ENCODE results near the gene DNMT3A. TPM values are rescaled to one million over a fixed set of nuclear protein-coding genes. Genes with fewer than 3 reads are reported as not detected.

The DNMT3A gene
- total RNA-seq, 1 donor from 2014 or later: 35.6 TPM

DNA sequence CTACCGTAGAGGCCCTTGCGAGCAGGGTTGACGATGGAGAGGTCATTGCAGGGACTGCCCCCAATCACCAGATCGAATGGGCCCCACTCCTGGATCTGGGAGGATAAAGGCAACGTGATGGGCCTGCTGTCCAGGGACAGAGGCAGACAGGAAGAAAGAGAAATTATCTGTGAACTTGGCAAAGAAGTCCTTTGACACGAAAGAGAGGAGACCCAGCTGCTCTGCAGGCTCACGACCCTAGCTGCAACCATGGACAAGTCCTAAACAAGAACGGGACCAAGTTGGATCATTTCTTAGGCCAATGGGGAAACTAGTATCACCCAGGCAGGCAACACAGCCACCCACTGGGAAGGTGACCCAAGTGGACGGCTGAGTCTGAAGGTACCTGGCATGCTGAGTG lies 101.1 kb downstream of the DNMT3A start:
- no peak overlapping the region for H3K4me3 ChIP-seq
- no peak for ATAC-seq
- no peak for DNase-seq
- no peak overlapping the region for H3K27ac ChIP-seq
- no peaks in the 10 kb centered on the region for H3K4me1 ChIP-seq
- no peaks in the 10 kb centered on the region for H3K9me3 ChIP-seq
- intact Hi-C loops (cut with DNase I): no loop called here
- H3K36me3 ChIP-seq: peaks cover 99% of the 10 kb centered on the region
- no peak for TF ChIP-seq CTCF (IDR thresholded peaks at IDR 0.05)
- no peaks in the 10 kb centered on the region for H3K27me3 ChIP-seq (ENCODE audit: low read depth)

DNA sequence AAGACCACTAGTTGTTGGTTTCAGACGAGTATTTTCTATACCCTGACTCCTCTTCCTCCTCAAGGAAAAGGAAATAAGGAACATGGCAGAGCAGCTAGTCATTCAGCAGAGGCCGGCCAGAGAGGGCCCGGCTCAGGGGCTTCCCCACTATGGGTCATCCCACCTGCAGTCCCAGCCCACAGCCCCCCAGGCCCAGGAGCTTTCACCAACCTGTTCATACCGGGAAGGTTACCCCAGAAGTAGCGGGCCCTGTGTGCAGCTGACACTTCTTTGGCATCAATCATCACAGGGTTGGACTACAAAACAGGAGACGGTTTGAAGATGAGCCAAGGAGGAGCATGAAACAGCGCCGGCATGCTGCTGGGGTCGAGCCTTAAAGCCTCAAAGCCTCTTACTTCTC lies 102.8 kb downstream of the DNMT3A start:
- no peak for TF ChIP-seq CTCF (IDR thresholded peaks at IDR 0.05)
- DNase-seq: no peak
- Histone ChIP-seq H3K27me3 (ENCODE audit: low read depth) (no peaks in the 10 kb centered on the region), H3K36me3 (peaks cover 99% of the 10 kb centered on the region), H3K9me3 (no peaks in the 10 kb centered on the region), H3K27ac (no peak overlapping the region), H3K4me3 (no peak overlapping the region), H3K4me1 (no peaks in the 10 kb centered on the region)
- no peak for ATAC-seq
- intact Hi-C loops (cut with DNase I): no loop called here

GRCh38 chr2:25237764-25238163 lies 104.0 kb downstream of the DNMT3A start:
- ATAC-seq (no peak), DNase-seq (no peak)
- Histone ChIP-seq H3K9me3 (no peaks in the 10 kb centered on the region), H3K27me3 (ENCODE audit: low read depth) (no peaks in the 10 kb centered on the region), H3K27ac (no peak overlapping the region), H3K4me1 (no peaks in the 10 kb centered on the region), H3K36me3 (peaks cover 99% of the 10 kb centered on the region), H3K4me3 (no peak overlapping the region)
- TF ChIP-seq CTCF (IDR thresholded peaks at IDR 0.05): no peak
- intact Hi-C loops (cut with DNase I): no loop called here

- Histone ChIP-seq H3K4me1 (no peaks in the 10 kb centered on the region), H3K27me3 (ENCODE audit: low read depth) (no peaks in the 10 kb centered on the region), H3K9me3 (no peaks in the 10 kb centered on the region), H3K36me3 (peaks cover 96% of the 10 kb centered on the region), H3K27ac (no peak overlapping the region), H3K4me3 (no peak overlapping the region)
- intact Hi-C loops (cut with DNase I): no loop called here
- ATAC-seq: no peak
- no peak for TF ChIP-seq CTCF (IDR thresholded peaks at IDR 0.05)
- no peak for DNase-seq
These were observed 105.0 kb downstream of the DNMT3A start for GRCh38 chr2:25236736-25237135.

DNA sequence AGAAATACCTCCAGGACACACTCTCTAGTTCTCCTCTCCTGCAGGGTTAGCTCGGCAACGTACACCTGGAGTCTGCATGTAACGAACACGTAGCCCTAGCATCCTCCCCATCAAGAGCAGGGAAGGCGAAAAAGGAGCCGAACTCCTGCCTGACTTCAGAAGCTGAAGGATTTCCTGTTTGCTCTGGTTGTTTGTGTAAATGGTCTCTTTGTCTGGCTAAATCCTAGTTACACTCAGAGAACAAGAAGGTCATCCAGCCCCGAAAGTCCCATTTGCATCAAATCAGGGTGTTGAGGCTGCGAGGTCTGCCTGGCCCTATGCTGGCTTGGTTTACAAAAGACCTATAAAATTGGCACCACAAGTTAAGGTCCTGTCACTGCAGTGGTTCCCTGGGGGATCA lies 107.0 kb downstream of the DNMT3A start:
- H3K27me3 ChIP-seq (ENCODE audit: low read depth): no peaks in the 10 kb centered on the region
- no peak for TF ChIP-seq CTCF (IDR thresholded peaks at IDR 0.05)
- intact Hi-C loops (cut with DNase I): no loop called here
- H3K9me3 ChIP-seq: no peaks in the 10 kb centered on the region
- DNase-seq (no peak), ATAC-seq (no peak)
- H3K4me3 ChIP-seq: no peak overlapping the region
- no peak overlapping the region for H3K27ac ChIP-seq
- peaks cover 10% of the 10 kb centered on the region for H3K4me1 ChIP-seq
- H3K36me3 ChIP-seq: peaks cover 76% of the 10 kb centered on the region

Data from lower lobe of right lung (tissue), 2 donors.